Jurkat, Clone E6-1 (cell line): Measurements from ENCODE around the gene YJU2.

Source experiments
- DNase-seq: peaks from one replicate; pipeline ENCODE4 v3.0.0-alpha.2; 2011; ENCODE audit warnings: low read depth, low spot score
- H3K4me3 ChIP-seq: 2 replicates; pipeline ENCODE4 v1.5.1; 2011; ENCODE audit warnings: mild to moderate bottlenecking, low read length, control low read depth, moderate library complexity

The YJU2 gene

DNA sequence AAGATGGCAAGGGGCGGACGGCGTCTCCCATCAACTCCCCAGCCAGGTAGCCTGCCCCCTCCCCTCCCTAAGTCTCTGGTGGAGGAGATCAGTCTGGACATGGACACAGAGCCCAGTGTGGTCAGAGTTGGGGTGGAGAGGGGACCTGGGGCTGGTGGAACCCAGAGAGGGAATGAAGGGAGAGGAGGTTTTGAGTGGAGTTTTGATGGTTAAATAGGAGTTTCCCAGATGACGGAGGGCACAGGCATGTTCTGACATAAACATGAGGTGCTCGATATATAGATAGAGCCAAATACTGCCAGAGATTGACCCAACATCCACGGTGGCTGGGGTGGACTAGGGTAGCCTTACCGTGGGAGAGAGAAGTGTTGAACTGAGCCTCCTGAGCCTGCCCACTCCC, 71.6 kb downstream of the YJU2 start:
- H3K4me3 ChIP-seq = no peak overlapping the region
- DNase-seq = no peak
